Measurements from ENCODE around the gene PXN. TPM values are rescaled to one million over a fixed set of nuclear protein-coding genes. Genes with fewer than 3 reads are reported as not detected.
"Not testable (repeated sequence)": the region's sequence is repeated elsewhere in the genome, so short reads cannot be mapped to it uniquely, and the experiment has no call there.

The PXN gene
- total and polyA plus RNA-seq, 2 experiments from 2014 or later: 38.4 to 76.0 TPM

GRCh38 chr12:120237360-120238171 is 28.0 kb downstream of the PXN start:
- Mint-ChIP-seq H3K4me1 (peaks cover 69% of the 10 kb centered on the region), H3K9me3 (no peaks in the 10 kb centered on the region), H3K36me3 (ENCODE audit: low read depth) (no peaks in the 10 kb centered on the region; the same call in 2 of the 3 replicates), H3K4me3 (no peak overlapping the region), H3K27me3 (ENCODE audit: insufficient read depth, low read depth, poor library complexity) (peaks cover 20% of the 10 kb centered on the region), H3K27ac (no peak overlapping the region)
- TF ChIP-seq, protein P1, sequence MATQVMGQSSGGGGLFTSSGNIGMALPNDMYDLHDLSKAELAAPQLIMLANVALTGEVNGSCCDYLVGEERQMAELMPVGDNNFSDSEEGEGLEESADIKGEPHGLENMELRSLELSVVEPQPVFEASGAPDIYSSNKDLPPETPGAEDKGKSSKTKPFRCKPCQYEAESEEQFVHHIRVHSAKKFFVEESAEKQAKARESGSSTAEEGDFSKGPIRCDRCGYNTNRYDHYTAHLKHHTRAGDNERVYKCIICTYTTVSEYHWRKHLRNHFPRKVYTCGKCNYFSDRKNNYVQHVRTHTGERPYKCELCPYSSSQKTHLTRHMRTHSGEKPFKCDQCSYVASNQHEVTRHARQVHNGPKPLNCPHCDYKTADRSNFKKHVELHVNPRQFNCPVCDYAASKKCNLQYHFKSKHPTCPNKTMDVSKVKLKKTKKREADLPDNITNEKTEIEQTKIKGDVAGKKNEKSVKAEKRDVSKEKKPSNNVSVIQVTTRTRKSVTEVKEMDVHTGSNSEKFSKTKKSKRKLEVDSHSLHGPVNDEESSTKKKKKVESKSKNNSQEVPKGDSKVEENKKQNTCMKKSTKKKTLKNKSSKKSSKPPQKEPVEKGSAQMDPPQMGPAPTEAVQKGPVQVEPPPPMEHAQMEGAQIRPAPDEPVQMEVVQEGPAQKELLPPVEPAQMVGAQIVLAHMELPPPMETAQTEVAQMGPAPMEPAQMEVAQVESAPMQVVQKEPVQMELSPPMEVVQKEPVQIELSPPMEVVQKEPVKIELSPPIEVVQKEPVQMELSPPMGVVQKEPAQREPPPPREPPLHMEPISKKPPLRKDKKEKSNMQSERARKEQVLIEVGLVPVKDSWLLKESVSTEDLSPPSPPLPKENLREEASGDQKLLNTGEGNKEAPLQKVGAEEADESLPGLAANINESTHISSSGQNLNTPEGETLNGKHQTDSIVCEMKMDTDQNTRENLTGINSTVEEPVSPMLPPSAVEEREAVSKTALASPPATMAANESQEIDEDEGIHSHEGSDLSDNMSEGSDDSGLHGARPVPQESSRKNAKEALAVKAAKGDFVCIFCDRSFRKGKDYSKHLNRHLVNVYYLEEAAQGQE (IDR thresholded peaks at IDR 0.05; ENCODE audit: unreplicated experiment): no peak
- TF ChIP-seq JUNB (IDR thresholded peaks at IDR 0.05; ENCODE audit: unreplicated experiment) (no peak), ETS1 (IDR thresholded peaks at IDR 0.05) (no peak), ZNF114 (CRISPR knock-in tag; IDR thresholded peaks at IDR 0.05) (no peak), ZNF331 (CRISPR knock-in tag; IDR thresholded peaks at IDR 0.05; ENCODE audit: low read depth) (no peak), CREB1 (CRISPR knock-in tag; IDR thresholded peaks at IDR 0.05; ENCODE audit: low read depth) (no peak)
- Histone ChIP-seq H3K79me2 (replicated peaks; ENCODE audit: insufficient read depth) (peaks cover 91% of the 10 kb centered on the region), H3K4me2 (no peak overlapping the region), H3K27ac (ENCODE audit: low read depth) (0 out of 2 replicates have a peak overlapping the region, but pooled peaks have one; percentile 19), H3K4me1 (ENCODE audit: insufficient read depth) (peaks cover 50% of the 10 kb centered on the region), H3F3A (replicated peaks; ENCODE audit: low read depth) (peaks cover 12% of the 10 kb centered on the region; the same call in 1 of the 2 replicates), H2AFZ (no peak overlapping the region), H3K36me3 (ENCODE audit: insufficient read depth) (no peaks in the 10 kb centered on the region; the same call in 1 of the 2 replicates), H3K4me3 (no peak overlapping the region), H4K20me1 (replicated peaks; ENCODE audit: insufficient read depth) (peaks cover 14% of the 10 kb centered on the region), H3K27me3 (ENCODE audit: insufficient read depth) (no peaks in the 10 kb centered on the region), H3K9me2 (ENCODE audit: insufficient read depth) (no peaks in the 10 kb centered on the region)
- ATAC-seq: no peak
- no peak for DNase-seq (ENCODE audit: low spot score)

GRCh38 chr12:120236809-120237208 is 28.7 kb downstream of the PXN start:
- not testable (repeated sequence) for H3K27me3 ChIP-seq (ENCODE audit: insufficient read depth); H3K27ac ChIP-seq (ENCODE audit: low read depth); H3K9me3 Mint-ChIP-seq; H3K4me3 ChIP-seq; ATAC-seq; H3K4me2 ChIP-seq; H3K9me2 ChIP-seq (ENCODE audit: insufficient read depth); H3K36me3 ChIP-seq (ENCODE audit: insufficient read depth); DNase-seq (ENCODE audit: low spot score); H3K27ac Mint-ChIP-seq; H2AFZ ChIP-seq; H3K4me3 Mint-ChIP-seq; H3K36me3 Mint-ChIP-seq (ENCODE audit: low read depth)
- Mint-ChIP-seq H3K27me3 (ENCODE audit: insufficient read depth, low read depth, poor library complexity) (peaks cover 20% of the 10 kb centered on the region), H3K4me1 (peaks cover 71% of the 10 kb centered on the region)
- Histone ChIP-seq H4K20me1 (replicated peaks; ENCODE audit: insufficient read depth) (peaks cover 14% of the 10 kb centered on the region), H3K4me1 (ENCODE audit: insufficient read depth) (peaks cover 52% of the 10 kb centered on the region), H3K79me2 (replicated peaks; ENCODE audit: insufficient read depth) (peaks cover 91% of the 10 kb centered on the region), H3F3A (replicated peaks; ENCODE audit: low read depth) (peaks cover 20% of the 10 kb centered on the region)

All from GM23338 (cell line).